NCI-H82 treated with DMSO at 0.1 percent for 48 hours (cell line): ENCODE results near the gene ACOX2.

Experiments
- DNase-seq: peaks from one replicate; lab custom pipeline; 2025; ENCODE audit not compliant: unreplicated experiment; lab: John Stamatoyannopoulos, UW

Gene ACOX2

GRCh38 chr3:58536501-58537411 is at the start of gene ACOX2:
TSS of gene ACOX2 (minus strand) at chr3:58537190. CDS start at chr3:58535106, 2,084 bp downstream.
- DNase-seq, result no peak

- no peak for DNase-seq
Measured at GRCh38 chr3:58585994-58586393, 49.0 kb upstream of the ACOX2 start.

- DNase-seq, result peak; percentile 43
Measured at GRCh38 chr3:58585005-58585786, 48.2 kb upstream of the ACOX2 start.

GRCh38 chr3:58584690-58585004 is 47.7 kb upstream of the ACOX2 start:
- no peak for DNase-seq

GRCh38 chr3:58581328-58582091 is 44.5 kb upstream of the ACOX2 start:
- DNase-seq, result no peak

- no peak for DNase-seq
Measured at GRCh38 chr3:58580826-58581327, 43.9 kb upstream of the ACOX2 start.

- DNase-seq, result no peak
Measured at GRCh38 chr3:58578873-58579272, 41.9 kb upstream of the ACOX2 start.

GRCh38 chr3:58577269-58577821 is 40.4 kb upstream of the ACOX2 start, which contains the start of gene FAM107A:
TSS of gene FAM107A (minus strand) at chr3:58577391. CDS start at chr3:58569860, 7,531 bp downstream.
- no peak for DNase-seq

GRCh38 chr3:58576716-58577115 is 39.7 kb upstream of the ACOX2 start:
- no peak for DNase-seq

GRCh38 chr3:58575971-58576652 is 39.1 kb upstream of the ACOX2 start:
- no peak for DNase-seq

GRCh38 chr3:58574682-58575081 is 37.7 kb upstream of the ACOX2 start:
- no peak for DNase-seq

GRCh38 chr3:58574106-58574505 is 37.1 kb upstream of the ACOX2 start:
- no peak for DNase-seq

- DNase-seq, result no peak
Measured at GRCh38 chr3:58573640-58574039, 36.6 kb upstream of the ACOX2 start.

- no peak for DNase-seq
Measured at GRCh38 chr3:58572634-58573230, 35.7 kb upstream of the ACOX2 start.

- DNase-seq, result no peak
Measured at GRCh38 chr3:58572013-58572633, 35.1 kb upstream of the ACOX2 start.

GRCh38 chr3:58570851-58571250 is 33.9 kb upstream of the ACOX2 start:
- DNase-seq, result no peak

- DNase-seq, result no peak
Measured at GRCh38 chr3:58569287-58570001, 32.5 kb upstream of the ACOX2 start.

- peak; percentile 34 for DNase-seq
Measured at GRCh38 chr3:58568572-58569286, 31.7 kb upstream of the ACOX2 start.
